Common myeloid progenitor, CD34-positive (primary cell): ENCODE data around the gene ZNF529.
A peak's percentile ranks its signal among the peaks of the same experiment; 100 is the strongest.

Experiments
- CTCF ChIA-PET: fragments of 350-600 bp; sonication (Branson Sonifier 250); formaldehyde crosslinking; loops from one replicate; lab custom pipeline; 2021; ENCODE audit warnings: antibody characterized with exemption; lab: Charles Lee
- POLR2A ChIA-PET: fragments of 350-600 bp; sonication (Branson Sonifier 250); formaldehyde crosslinking; loops from one replicate; lab custom pipeline; 2021; ENCODE audit warnings: antibody characterized with exemption; lab: Charles Lee
- DNase-seq, 3 donors: peaks; one replicate each; pipeline versions ENCODE4 v3.0.0 to v3.0.0-alpha.2; 2013
- H3K27ac ChIP-seq, 2 experiments: 1 replicate in 1 of 2; 2 replicates in 1 of 2; pipeline ENCODE4 v1.7.0; 2013; ENCODE audit warnings: inconsistent platforms in 2 of 2, low read length in 2 of 2, mild to moderate bottlenecking in 2 of 2, low read depth in 1 of 2, moderate library complexity in 1 of 2; ENCODE audit not compliant: severe bottlenecking in 2 of 2, insufficient read depth in 1 of 2, poor library complexity in 1 of 2
- H3K27me3 ChIP-seq, 5 experiments: replicated peaks in 2 of 5; 1 replicate in 3 of 5; 2 replicates in 2 of 5; pipeline versions ENCODE4 v1.6.1 to v1.7.0; 2013; ENCODE audit warnings: low read length in 4 of 5, mild to moderate bottlenecking in 2 of 5, moderate library complexity in 2 of 5, inconsistent platforms in 1 of 5; ENCODE audit not compliant: insufficient read depth in 5 of 5, control insufficient read depth in 4 of 5
- H3K36me3 ChIP-seq, 4 experiments: 1 replicate in 2 of 4; 2 replicates in 2 of 4; pipeline versions ENCODE4 v1.6.1 to v1.7.0; 2013; ENCODE audit warnings: low read length in 3 of 4, control low read depth in 1 of 4, mild to moderate bottlenecking in 1 of 4; ENCODE audit not compliant: control insufficient read depth in 4 of 4, insufficient read depth in 4 of 4
- H3K4me1 ChIP-seq, 4 experiments: 1 replicate in 3 of 4; 2 replicates in 1 of 4; pipeline versions ENCODE4 v1.6.1 to v1.7.1; 2013; ENCODE audit warnings: low read length in 3 of 4, mild to moderate bottlenecking in 3 of 4, control low read depth in 1 of 4, inconsistent platforms in 1 of 4, moderate library complexity in 1 of 4; ENCODE audit not compliant: control insufficient read depth in 4 of 4, insufficient read depth in 4 of 4; ENCODE audit errors: control extremely low read depth in 1 of 4
- H3K4me3 ChIP-seq, 7 experiments: 1 replicate in 4 of 7; 2 replicates in 3 of 7; pipeline versions ENCODE4 v1.5.1 to v1.7.0; 2013; ENCODE audit warnings: mild to moderate bottlenecking in 7 of 7, low read length in 6 of 7, moderate library complexity in 6 of 7, inconsistent platforms in 2 of 7, low read depth in 2 of 7, control low read depth in 1 of 7; ENCODE audit not compliant: insufficient read depth in 4 of 7, control insufficient read depth in 1 of 7; ENCODE audit errors: extremely low read depth in 1 of 7
- H3K9me3 ChIP-seq, 5 experiments: 1 replicate in 4 of 5; 2 replicates in 1 of 5; pipeline versions ENCODE4 v1.6.1 to v1.7.1; 2013; ENCODE audit warnings: low read length in 4 of 5, mild to moderate bottlenecking in 2 of 5, inconsistent platforms in 1 of 5, low read depth in 1 of 5, moderate library complexity in 1 of 5; ENCODE audit not compliant: control insufficient read depth in 4 of 5, insufficient read depth in 2 of 5; ENCODE audit errors: control extremely low read depth in 1 of 5
- WGBS: methylation state at CpG from one replicate; pipeline ENCODE4 v1.1.5; 2013; ENCODE audit not compliant: insufficient coverage; 5-methylcytosine and 5-hydroxymethylcytosine counted together

Gene ZNF529

GRCh38 chr19:36514012-36514612, 59.0 kb downstream of the ZNF529 start:
- peaks cover 36 to 65% (median 44%) of the 10 kb centered on the region in 4 experiments for H3K36me3 ChIP-seq

DNA sequence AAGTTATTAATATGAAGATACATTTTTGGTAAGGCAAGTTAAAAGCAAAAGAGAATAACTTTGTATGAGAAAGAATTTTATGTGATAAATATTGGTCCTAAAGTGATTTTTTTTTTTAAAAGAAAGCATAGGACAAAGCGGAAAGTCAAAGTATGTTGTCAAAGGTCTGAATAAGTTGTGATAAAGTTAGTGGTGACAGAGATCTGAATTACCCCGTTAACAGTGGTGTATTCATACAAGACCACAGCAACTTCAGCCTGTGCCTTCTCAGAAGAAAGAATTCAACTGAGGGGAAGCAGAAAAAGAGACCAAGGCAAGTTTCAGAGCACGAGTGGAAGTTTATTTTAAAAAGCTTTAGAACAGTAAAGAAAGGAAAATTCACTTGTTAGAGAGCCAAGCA, 64.8 kb downstream of the ZNF529 start:
- Histone ChIP-seq H3K4me3 (no peak overlapping the region), H3K4me1 (no peaks in the 10 kb centered on the region), H3K36me3 (peaks cover 0 to 8% (median 1%) of the 10 kb centered on the region in 4 experiments), H3K27me3 (no peaks in the 10 kb centered on the region), H3K9me3 (peaks cover 4 to 60% (median 33%) of the 10 kb centered on the region in 5 experiments), H3K27ac (no peak overlapping the region)
- ChIA-PET CTCF (no interaction called here), POLR2A (no interaction called here)
- no peak for DNase-seq
- WGBS, result 100% methylated on average over 1 of the region's 3 CpGs

More at GRCh38 chr19:36514012-36514612, 59.0 kb downstream of the ZNF529 start:
- ChIA-PET CTCF (no interaction called here), POLR2A (no interaction called here)
- Histone ChIP-seq H3K4me3 (peak overlapping the region in 1 of 7 experiments; percentile 6), H3K4me1 (no peaks in the 10 kb centered on the region), H3K27me3 (no peaks in the 10 kb centered on the region), H3K9me3 (peaks cover 28 to 92% (median 47%) of the 10 kb centered on the region in 5 experiments), H3K27ac (no peak overlapping the region)
- DNase-seq, result no peak
- WGBS, result no CpG with 5 or more reads among the region's 2 CpGs

DNA sequence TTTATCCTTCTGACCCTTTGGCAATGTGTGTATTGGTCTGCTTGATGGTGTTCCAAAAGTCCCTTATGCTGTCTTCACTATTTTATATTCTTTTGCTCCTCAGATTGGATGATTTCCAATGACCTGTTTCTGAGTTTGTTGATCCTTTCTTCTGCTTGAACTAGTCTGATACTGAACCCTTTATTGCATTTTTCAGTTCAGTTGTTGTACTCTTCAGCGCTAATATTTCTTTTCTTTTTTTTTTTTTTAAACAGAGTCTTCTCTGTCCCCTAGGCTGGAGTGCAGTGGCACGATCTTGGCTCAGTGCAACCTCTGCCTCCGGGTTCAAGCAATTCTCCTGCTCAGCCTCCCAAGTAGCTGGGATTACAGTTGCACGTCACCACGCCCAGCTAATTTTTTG, 71.1 kb downstream of the ZNF529 start:
- Histone ChIP-seq H3K4me3 (no peak overlapping the region), H3K4me1 (no peaks in the 10 kb centered on the region), H3K9me3 (peaks cover 2 to 52% (median 43%) of the 10 kb centered on the region in 5 experiments), H3K36me3 (no peaks in the 10 kb centered on the region), H3K27ac (no peak overlapping the region), H3K27me3 (no peaks in the 10 kb centered on the region)
- WGBS, result 57% methylated on average over 1 of the region's 5 CpGs
- CTCF ChIA-PET, result no interaction called here
- DNase-seq, result no peak
- POLR2A ChIA-PET, result no interaction called here

DNA sequence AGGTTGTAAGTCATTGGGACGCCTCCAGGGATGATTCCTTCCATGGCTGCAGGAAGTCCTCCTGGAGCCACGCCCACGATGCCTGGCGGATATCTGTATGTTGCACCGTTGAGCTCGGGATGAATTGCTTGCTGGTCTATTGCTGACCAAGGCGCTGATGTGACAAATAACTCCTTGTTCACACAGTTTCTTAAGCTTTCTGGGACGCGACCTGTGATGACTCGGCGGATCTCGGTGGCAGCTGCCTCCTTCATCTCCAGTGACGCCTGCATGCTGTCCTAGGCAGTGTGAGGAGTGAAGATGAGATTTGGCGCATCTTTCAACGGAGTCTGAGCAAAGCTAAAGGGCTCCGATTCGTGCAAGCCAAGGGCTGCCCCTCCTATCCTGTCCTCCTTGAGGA, 76.1 kb downstream of the ZNF529 start:
- CTCF ChIA-PET, result no interaction called here
- Histone ChIP-seq H3K27ac (no peak overlapping the region), H3K9me3 (peaks cover 2 to 52% (median 30%) of the 10 kb centered on the region in 5 experiments), H3K4me1 (no peaks in the 10 kb centered on the region), H3K27me3 (no peaks in the 10 kb centered on the region), H3K4me3 (no peak overlapping the region), H3K36me3 (no peaks in the 10 kb centered on the region)
- no peak for DNase-seq
- POLR2A ChIA-PET, result no interaction called here
- WGBS, result 95% methylated on average over 17 of the region's 17 CpGs
